D721Med (cell line): ENCODE measurements around the gene IBA57.

Experiments used
- DNase-seq: peaks from one replicate; pipeline ENCODE4 v3.0.0; 2011; ENCODE audit warnings: low spot score; ENCODE audit not compliant: insufficient read length
- FAIRE-seq: peaks from 2 replicates; lab custom pipeline; 2011; peaks lifted over from hg19 to GRCh38; lab: Jason Lieb, UNC
- TF ChIP-seq, protein P1 (sequence below): IDR thresholded peaks from 2 replicates; pipeline ENCODE4 v1.5.1; 2012; ENCODE audit warnings: mild to moderate bottlenecking, control low read depth; ENCODE audit not compliant: insufficient read depth; ENCODE audit errors: missing control alignments

IBA57 gene

GRCh38 chr1:228228601-228229074 is 63.0 kb downstream of the IBA57 start:
- FAIRE-seq (no peak), DNase-seq (no peak)
- TF ChIP-seq, protein P1, sequence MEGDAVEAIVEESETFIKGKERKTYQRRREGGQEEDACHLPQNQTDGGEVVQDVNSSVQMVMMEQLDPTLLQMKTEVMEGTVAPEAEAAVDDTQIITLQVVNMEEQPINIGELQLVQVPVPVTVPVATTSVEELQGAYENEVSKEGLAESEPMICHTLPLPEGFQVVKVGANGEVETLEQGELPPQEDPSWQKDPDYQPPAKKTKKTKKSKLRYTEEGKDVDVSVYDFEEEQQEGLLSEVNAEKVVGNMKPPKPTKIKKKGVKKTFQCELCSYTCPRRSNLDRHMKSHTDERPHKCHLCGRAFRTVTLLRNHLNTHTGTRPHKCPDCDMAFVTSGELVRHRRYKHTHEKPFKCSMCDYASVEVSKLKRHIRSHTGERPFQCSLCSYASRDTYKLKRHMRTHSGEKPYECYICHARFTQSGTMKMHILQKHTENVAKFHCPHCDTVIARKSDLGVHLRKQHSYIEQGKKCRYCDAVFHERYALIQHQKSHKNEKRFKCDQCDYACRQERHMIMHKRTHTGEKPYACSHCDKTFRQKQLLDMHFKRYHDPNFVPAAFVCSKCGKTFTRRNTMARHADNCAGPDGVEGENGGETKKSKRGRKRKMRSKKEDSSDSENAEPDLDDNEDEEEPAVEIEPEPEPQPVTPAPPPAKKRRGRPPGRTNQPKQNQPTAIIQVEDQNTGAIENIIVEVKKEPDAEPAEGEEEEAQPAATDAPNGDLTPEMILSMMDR = no peak

DNA sequence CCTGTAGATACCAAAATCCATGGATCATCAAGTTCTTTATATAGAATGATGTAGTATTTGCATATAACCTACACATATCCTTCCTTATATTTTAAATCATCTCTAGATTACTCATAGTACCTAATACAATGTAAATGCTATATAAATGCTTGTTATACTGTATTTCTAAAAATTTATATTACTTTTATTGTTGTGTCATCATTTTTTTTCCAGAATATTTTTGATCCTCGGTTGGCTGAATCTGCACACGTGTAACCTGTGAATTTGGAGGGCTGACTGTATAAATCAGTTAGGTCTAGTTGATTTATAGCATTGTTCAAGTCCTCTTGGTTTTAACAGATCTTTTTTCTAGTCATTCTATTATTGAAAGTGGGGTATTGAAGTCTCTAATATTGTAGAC is 65.6 kb downstream of the IBA57 start:
- no peak for FAIRE-seq
- TF ChIP-seq, protein P1 = no peak
- DNase-seq = no peak
